SU-DHL-6 (cell line): Measurements from ENCODE around the gene ATP2B2.

Experiments used
- H2AFZ ChIP-seq: fragments of 200-600 bp; sonication (generic); 2 replicates; pipeline ENCODE4 v1.6.1; 2014; ENCODE audit warnings: low read depth, mild to moderate bottlenecking, moderate library complexity, mixed read lengths, antibody characterized with exemption, low read length; ENCODE audit not compliant: severe bottlenecking
- H3F3A ChIP-seq: fragments of 200-600 bp; shearing (Covaris generic); 2 replicates; pipeline ENCODE4 v1.6.0; 2016; ENCODE audit warnings: antibody characterized with exemption, mild to moderate bottlenecking; ENCODE audit not compliant: insufficient read depth
- H3K27ac ChIP-seq: fragments of 200-600 bp; sonication (generic); 2 replicates; pipeline ENCODE4 v1.5.1; 2016; ENCODE audit warnings: low read depth, mild to moderate bottlenecking, low read length, moderate library complexity, mixed read lengths
- H3K27me3 ChIP-seq: fragments of 200-600 bp; sonication (generic), shearing (Covaris generic); 2 replicates; pipeline ENCODE4 v1.6.0; 2014; ENCODE audit warnings: mild to moderate bottlenecking, low read length
- H3K36me3 ChIP-seq: fragments of 200-600 bp; sonication (generic); 2 replicates; pipeline ENCODE4 v1.6.1; 2014; ENCODE audit warnings: mild to moderate bottlenecking, low read length, mixed read lengths
- H3K4me2 ChIP-seq: fragments of 300-600, 200-600 bp; shearing (Covaris generic), sonication (generic); 2 replicates; pipeline ENCODE4 v1.6.0; 2014; ENCODE audit warnings: low read length, low read depth, mild to moderate bottlenecking; ENCODE audit not compliant: poor library complexity, severe bottlenecking
- H3K4me3 ChIP-seq: fragments of 200-600 bp; sonication (generic); 2 replicates; pipeline ENCODE4 v1.5.1; 2014; ENCODE audit warnings: antibody characterized with exemption, low read length, mild to moderate bottlenecking, mixed read lengths; ENCODE audit not compliant: insufficient read depth, poor library complexity, severe bottlenecking
- H3K79me2 ChIP-seq: fragments of 200-600 bp; sonication (generic); 2 replicates; pipeline ENCODE4 v1.6.1; 2014; ENCODE audit warnings: mild to moderate bottlenecking, low read length, moderate library complexity; ENCODE audit not compliant: insufficient read depth
- H3K9ac ChIP-seq: fragments of 200-600 bp; sonication (generic); 2 replicates; pipeline ENCODE4 v1.7.0; 2014; ENCODE audit warnings: mild to moderate bottlenecking, low read length
- H3K9me2 ChIP-seq: fragments of 200-600 bp; sonication (generic); replicated peaks from 2 replicates; pipeline ENCODE4 v1.6.1; 2014; ENCODE audit warnings: low read length; ENCODE audit not compliant: insufficient read depth
- H3K9me3 ChIP-seq: fragments of 200-600 bp; sonication (generic); 2 replicates; pipeline ENCODE4 v1.6.1; 2014; ENCODE audit warnings: low read length, mixed read lengths; ENCODE audit not compliant: insufficient read depth
- H4K20me1 ChIP-seq: fragments of 200-600 bp; sonication (generic); 2 replicates; pipeline ENCODE4 v1.6.1; 2014; ENCODE audit warnings: low read depth, mild to moderate bottlenecking, antibody characterized with exemption, low read length, moderate library complexity, mixed read lengths
- CTCF ChIP-seq: fragments of 200-600 bp; sonication (generic); IDR thresholded peaks from one replicate; pipeline ENCODE4 v1.5.1; 2017; ENCODE audit warnings: antibody characterized with exemption, mild to moderate bottlenecking, low read length, moderate library complexity; ENCODE audit not compliant: insufficient read depth, poor library complexity, severe bottlenecking
- EZH2phosphoT487 ChIP-seq: fragments of 200-600 bp; sonication (generic), shearing (Covaris generic); conservative IDR thresholded peaks from 2 replicates; pipeline ENCODE4 v1.6.1; 2018; ENCODE audit warnings: mild to moderate bottlenecking, antibody characterized with exemption, low read length, moderate library complexity, mixed read lengths

Gene ATP2B2

GRCh38 chr3:10456981-10457380 is 48.4 kb downstream of the ATP2B2 start:
- H3K9ac ChIP-seq: no peak overlapping the region
- H3F3A ChIP-seq: no peaks in the 10 kb centered on the region
- no peaks in the 10 kb centered on the region for H3K27me3 ChIP-seq
- H2AFZ ChIP-seq: no peak overlapping the region
- no peak overlapping the region for H3K27ac ChIP-seq
- no peaks in the 10 kb centered on the region for H3K9me2 ChIP-seq
- H4K20me1 ChIP-seq: no peaks in the 10 kb centered on the region
- no peak overlapping the region for H3K4me3 ChIP-seq
- no peak overlapping the region for H3K4me2 ChIP-seq
- no peaks in the 10 kb centered on the region for H3K9me3 ChIP-seq
- H3K79me2 ChIP-seq: no peaks in the 10 kb centered on the region
- no peaks in the 10 kb centered on the region for H3K36me3 ChIP-seq
- TF ChIP-seq CTCF (no peak), EZH2phosphoT487 (no peak)

- Histone ChIP-seq H3K4me3 (no peak overlapping the region), H3K36me3 (no peaks in the 10 kb centered on the region), H3K4me2 (no peak overlapping the region), H4K20me1 (no peaks in the 10 kb centered on the region), H3K9me2 (no peaks in the 10 kb centered on the region), H2AFZ (no peak overlapping the region), H3K27me3 (no peaks in the 10 kb centered on the region), H3F3A (no peaks in the 10 kb centered on the region), H3K9me3 (no peaks in the 10 kb centered on the region), H3K27ac (no peak overlapping the region), H3K9ac (no peak overlapping the region), H3K79me2 (no peaks in the 10 kb centered on the region)
- TF ChIP-seq CTCF (no peak), EZH2phosphoT487 (no peak)
Measured at GRCh38 chr3:10455545-10455914, 49.9 kb downstream of the ATP2B2 start.

GRCh38 chr3:10454907-10455544 is 50.4 kb downstream of the ATP2B2 start:
- no peak overlapping the region for H2AFZ ChIP-seq
- H3K27me3 ChIP-seq: no peaks in the 10 kb centered on the region
- H3K4me3 ChIP-seq: no peak overlapping the region
- H3F3A ChIP-seq: no peaks in the 10 kb centered on the region
- no peaks in the 10 kb centered on the region for H4K20me1 ChIP-seq
- H3K36me3 ChIP-seq: no peaks in the 10 kb centered on the region
- H3K9ac ChIP-seq: no peak overlapping the region
- no peak overlapping the region for H3K4me2 ChIP-seq
- no peak for TF ChIP-seq CTCF
- no peak for TF ChIP-seq EZH2phosphoT487
- H3K79me2 ChIP-seq: no peaks in the 10 kb centered on the region
- H3K9me3 ChIP-seq: no peaks in the 10 kb centered on the region
- H3K27ac ChIP-seq: no peak overlapping the region
- no peaks in the 10 kb centered on the region for H3K9me2 ChIP-seq
